HEK293T (cell line): Measurements from ENCODE around the gene MREG.

ENCODE experiments used
- BHLHE40 ChIP-seq: fragments of 450-650 bp; IDR thresholded peaks from 2 replicates; pipeline ENCODE4 v1.6.1; 2016; ENCODE audit warnings: mild to moderate bottlenecking, moderate library complexity, borderline replicate concordance
- FOXA1 ChIP-seq: fragments of 450-650 bp; IDR thresholded peaks from 2 replicates; pipeline ENCODE4 v1.6.1; 2016; ENCODE audit warnings: mild to moderate bottlenecking
- FOXM1 ChIP-seq: fragments of 450-650 bp; IDR thresholded peaks from 2 replicates; pipeline ENCODE4 v1.6.1; 2017; ENCODE audit warnings: mild to moderate bottlenecking, borderline replicate concordance
- HDGF ChIP-seq: fragments of 450-650 bp; IDR thresholded peaks from 2 replicates; pipeline ENCODE4 v1.6.1; 2017; ENCODE audit warnings: antibody characterized with exemption, borderline replicate concordance
- L3MBTL2 ChIP-seq: fragments of 450-650 bp; conservative IDR thresholded peaks from 2 replicates; pipeline ENCODE4 v1.6.1; 2016; ENCODE audit warnings: mild to moderate bottlenecking
- PKNOX1 ChIP-seq: fragments of 450-650 bp; IDR thresholded peaks from 2 replicates; pipeline ENCODE4 v1.6.1; 2016
- SP1 ChIP-seq: fragments of 450-650 bp; IDR thresholded peaks from 2 replicates; pipeline ENCODE4 v1.6.1; 2017
- TARDBP ChIP-seq: fragments of 450-650 bp; IDR thresholded peaks from 2 replicates; pipeline ENCODE4 v1.6.1; 2016

DNA sequence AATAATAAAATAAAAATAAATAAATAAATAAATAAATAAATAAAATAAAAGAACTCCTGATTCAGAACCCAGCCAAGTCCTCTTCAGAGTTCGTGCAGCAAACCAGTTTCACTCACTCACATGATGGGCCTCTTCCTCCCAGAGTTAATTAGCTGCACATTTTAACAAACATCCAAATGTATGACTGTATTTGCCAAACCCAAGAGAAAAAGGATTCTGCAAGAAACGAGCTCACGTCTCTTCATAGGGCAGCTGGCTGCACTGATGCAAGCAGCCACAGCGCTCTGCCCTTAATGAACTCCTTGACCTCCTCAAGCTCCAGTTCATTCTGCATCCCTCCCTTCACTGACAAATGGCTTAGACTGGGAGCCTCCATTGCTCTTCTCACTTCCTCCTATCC, 55.1 kb downstream of the MREG start:
- TF ChIP-seq FOXA1 (no peak), BHLHE40 (no peak), SP1 (no peak), FOXM1 (no peak), L3MBTL2 (no peak), TARDBP (no peak), HDGF (no peak), PKNOX1 (no peak)
